GM19043 (cell line): ENCODE results near the gene EIF4E1B.
A peak's percentile ranks its signal among the peaks of the same experiment; 100 is the strongest.

Experiments used
- ATAC-seq: cut with Tn5 transposase; IDR thresholded peaks from one replicate; pipeline ENCODE4 v1.9.1; 2021; ENCODE audit warnings: low read depth; ENCODE audit not compliant: unreplicated experiment

The EIF4E1B gene

DNA sequence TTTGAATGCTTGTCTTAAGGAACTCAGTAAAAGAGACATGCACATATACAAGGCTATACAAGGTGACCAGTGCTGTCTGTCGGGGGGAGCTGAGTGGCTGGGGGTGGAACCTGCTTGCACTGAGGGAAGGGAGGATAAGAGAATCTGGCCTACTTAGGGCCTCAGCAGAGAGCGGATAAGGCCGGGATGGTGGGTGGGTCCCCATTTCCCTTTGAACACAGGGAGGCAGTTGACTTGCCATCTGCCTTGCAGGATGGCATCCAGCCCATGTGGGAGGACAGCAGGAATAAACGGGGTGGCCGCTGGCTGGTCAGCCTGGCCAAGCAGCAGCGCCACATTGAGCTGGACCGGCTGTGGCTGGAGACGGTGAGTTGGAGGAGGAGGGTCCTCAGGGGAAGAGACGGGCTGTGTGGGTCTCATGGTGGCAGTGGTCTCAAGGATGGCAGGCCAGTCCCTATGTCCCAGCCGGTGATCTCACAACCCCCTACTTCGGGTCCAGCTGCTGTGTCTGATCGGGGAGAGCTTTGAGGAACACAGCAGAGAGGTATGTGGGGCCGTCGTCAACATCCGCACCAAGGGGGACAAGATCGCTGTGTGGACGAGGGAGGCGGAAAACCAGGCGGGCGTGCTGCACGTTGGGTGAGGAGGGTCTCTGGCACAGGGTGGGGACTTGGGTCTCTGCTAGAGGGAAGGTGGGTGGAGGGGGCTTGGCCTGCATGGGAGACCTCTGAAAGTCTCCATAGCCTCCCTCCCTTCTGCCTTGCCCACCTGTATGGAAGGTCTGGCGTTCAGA is 14.6 kb downstream of the EIF4E1B start:
- no peak for ATAC-seq

DNA sequence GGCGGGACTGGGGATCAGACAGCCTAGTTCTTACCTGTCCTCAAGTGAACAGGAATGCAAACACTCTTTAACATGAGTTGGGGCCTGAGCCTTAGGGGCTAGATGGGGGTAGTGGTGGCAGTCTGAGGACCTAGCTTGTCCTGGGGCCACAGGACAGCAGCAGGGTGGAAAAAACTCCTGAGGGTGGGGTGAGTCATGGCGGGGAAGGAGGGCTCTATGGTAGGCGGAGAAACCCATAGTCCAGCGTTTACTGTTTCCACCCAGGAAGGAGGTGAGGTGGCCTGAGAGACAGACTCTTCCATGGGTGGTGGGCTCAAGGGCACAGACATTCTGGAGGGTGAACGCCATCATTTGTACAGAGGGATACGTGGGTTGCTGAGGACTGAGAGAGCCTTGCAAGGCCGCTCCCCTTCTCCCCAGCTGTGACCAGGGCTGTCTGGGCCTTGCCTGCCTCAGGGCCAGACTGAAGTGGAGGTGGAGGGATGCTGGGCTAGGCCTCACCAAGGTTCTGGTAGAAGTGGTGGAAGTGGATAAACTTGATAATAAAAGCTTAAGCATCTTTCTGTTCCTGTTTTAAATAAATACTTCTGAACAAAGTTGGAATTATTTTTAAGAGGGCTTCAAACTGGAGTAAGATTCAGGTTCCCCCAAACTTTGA is 15.7 kb downstream of the EIF4E1B start:
- ATAC-seq = no peak

DNA sequence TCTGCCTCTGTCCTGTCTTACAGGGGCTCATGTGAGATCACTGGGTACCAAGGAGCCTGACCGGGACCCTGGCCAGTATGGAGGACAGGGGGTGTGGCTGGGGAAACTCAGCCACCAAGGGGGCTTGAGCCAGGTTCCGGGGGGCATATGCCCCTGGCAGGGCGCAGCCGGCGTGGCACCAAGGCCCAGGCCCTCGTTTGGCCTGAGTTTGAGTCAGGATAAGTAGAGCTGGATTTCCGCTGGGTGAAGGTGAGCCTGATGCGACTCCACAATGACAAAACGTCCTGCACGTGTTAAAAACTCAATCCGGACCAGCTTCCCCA is 16.2 kb downstream of the EIF4E1B start:
- ATAC-seq = peak; percentile 1

DNA sequence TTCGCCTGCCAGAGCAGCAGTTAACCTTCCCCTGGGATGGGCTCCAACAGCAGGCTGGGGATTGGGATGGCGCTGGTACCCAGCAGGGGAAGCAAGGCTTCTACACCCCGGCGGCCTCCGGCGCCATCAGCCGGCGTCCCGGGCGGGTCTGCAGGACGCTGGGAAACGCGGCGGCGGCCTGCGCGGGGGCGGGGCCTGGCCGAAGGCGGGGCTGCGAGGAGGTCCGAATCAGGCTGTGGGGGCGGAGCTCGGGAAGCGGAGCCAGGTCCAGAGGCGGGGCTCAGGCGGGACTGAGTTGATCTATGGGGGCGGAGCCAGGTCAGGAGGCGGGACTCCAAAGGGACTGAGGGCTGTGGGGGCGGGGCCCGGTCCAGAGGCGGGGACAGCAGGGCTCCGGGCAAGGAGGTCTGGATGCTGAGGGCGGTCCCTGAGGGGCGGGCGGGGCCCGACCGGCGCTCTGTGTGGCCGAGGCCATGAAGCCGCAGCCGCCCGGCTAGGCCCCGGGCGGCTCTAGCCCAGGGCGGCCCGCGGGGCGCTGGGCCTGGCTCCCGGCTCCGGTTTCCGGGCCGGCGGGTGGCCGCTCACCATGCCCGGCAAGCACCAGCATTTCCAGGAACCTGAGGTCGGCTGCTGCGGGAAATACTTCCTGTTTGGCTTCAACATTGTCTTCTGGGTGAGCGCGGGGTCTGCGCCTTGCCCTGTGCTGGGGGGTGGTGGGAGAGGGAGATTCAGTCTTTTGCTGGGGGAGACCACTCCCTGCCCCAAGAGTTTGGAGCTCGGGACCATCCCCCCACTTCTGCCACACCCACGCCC is 16.8 kb downstream of the EIF4E1B start, which contains the start of gene TSPAN17:
TSPAN17 (plus strand) TSS at position 455 of the 813 bp plus-strand sequence; CDS start at position 587, 132 bp downstream.
- peak; percentile 97 for ATAC-seq

DNA sequence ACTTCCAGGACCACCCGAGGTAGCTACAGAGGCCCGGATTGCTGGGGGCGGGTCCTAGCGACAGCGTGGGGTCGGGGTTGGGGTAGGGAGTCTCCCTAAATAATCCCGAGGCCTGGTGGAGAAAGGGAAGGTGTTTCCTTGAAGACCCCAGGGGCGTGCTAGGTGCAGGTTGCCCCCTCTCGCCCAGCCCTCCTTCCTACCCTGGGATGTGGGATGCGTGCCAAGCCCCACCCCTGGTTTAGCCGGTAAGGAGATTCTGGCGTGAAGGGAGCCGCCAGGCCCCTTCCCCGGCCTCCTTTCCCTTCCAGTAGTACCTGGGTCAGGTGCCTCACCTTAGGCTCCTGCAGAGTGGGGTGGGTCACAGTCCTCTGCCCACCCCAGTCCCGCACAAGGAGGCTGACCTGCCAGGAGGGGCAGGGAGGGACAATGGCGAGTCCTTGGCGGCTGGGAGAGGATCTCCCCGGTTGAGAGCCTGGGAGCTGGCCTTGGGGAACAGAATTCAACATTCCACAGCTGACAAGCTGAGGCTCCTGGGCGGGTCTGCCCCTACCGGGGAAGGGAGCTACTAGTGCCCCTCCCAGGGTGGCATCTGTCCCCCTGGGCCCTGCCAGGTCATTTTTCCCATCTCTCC is 17.5 kb downstream of the EIF4E1B start:
- ATAC-seq = no peak

DNA sequence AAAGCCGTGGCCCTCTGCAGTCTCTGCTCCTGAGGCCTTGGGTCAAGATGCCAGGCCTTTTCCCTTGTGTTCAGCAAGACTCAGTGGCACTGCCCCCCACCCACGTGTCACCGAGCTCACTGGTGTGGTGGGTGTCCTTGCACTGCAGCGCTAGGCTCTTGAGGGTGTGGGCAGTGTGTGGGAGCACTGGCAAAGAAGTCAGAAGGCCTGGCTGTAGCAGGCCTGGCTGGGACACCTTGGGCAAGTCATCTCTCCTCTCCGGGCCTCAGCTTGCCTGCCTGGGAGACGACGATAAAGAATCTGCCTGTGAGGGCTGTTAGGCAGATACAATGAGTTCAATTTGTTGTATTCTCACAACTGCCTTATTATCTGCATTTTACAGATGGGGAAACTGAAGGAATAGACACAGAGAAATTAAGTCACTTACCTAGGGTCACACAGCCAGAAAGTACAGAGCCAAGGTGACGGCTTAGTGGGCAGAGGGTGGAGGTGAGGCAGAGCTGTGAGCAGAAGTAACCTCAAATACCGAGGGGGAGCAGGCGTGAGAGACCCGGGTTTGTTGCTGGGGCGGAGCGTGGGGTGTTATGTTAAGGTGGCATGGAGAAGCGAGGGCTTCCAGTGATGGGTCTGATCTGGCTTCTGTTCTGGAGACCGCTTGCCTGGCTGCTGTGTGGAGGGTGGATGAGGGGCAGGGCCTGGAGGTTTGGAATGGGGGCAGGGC is 18.2 kb downstream of the EIF4E1B start:
- no peak for ATAC-seq

DNA sequence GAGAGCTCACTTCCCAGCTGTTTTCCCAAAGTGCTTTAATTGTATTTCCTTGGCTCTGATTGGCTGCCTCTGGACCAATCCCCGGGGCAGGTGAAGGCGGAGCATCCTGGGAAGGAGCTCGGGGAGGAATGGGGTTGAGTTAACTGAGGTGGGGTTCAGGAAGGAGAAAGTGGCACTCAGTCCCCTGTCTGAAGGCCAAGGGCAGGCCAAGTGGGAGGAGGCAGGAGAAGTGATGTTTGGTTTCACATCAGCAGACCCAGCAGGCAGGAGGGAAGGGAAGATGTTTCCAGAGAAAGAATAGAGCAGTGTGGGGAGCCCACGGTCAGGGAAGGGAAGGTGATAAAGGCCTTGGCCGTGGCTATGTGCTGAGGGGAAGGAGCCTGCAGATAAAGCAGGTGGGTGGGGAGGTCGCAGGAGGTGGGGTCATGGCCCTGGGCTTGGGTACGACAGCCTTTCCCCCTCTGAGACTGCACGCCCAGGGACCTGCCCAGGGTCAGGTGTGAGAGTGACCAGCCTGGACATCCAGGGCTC is 19.9 kb downstream of the EIF4E1B start:
- no peak for ATAC-seq

DNA sequence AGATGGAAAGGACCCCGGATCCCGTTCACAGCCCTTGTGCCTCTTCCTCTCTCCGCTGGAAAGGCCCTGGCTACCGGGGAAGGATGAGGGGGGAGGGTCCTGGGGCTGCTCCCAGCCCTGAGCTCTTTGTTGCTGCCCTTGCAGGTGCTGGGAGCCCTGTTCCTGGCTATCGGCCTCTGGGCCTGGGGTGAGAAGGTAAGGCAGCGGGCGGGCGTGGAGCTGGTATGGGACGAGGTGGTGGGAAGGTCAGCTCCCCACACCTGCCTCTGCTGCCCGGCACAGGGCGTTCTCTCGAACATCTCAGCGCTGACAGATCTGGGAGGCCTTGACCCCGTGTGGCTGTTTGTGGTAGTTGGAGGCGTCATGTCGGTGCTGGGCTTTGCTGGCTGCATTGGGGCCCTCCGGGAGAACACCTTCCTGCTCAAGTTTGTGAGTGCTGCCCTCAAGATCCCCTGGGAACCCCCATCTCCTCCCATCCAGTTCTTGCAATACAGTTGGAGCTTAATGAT is 21.1 kb downstream of the EIF4E1B start:
- no peak for ATAC-seq

DNA sequence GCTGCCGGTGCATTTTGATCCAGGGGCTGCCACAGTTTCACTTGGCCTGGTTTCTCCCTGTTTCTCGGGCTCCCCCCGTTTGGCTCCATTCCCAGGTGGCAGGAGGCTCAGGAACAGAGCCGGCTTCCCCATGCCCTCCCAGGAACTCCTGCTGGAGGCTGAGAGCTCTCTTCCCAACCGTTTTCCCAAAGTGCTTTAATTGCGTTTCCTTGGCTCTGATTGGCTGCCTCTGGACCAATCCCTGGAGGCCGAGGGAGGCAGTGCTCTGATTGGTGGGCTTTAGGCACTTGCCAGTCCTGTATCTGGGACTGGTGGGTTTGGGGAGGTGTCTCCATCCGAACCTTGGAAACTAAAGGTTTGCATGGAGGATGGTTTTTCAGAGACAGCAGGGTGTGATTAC is 21.7 kb downstream of the EIF4E1B start:
- ATAC-seq = no peak

DNA sequence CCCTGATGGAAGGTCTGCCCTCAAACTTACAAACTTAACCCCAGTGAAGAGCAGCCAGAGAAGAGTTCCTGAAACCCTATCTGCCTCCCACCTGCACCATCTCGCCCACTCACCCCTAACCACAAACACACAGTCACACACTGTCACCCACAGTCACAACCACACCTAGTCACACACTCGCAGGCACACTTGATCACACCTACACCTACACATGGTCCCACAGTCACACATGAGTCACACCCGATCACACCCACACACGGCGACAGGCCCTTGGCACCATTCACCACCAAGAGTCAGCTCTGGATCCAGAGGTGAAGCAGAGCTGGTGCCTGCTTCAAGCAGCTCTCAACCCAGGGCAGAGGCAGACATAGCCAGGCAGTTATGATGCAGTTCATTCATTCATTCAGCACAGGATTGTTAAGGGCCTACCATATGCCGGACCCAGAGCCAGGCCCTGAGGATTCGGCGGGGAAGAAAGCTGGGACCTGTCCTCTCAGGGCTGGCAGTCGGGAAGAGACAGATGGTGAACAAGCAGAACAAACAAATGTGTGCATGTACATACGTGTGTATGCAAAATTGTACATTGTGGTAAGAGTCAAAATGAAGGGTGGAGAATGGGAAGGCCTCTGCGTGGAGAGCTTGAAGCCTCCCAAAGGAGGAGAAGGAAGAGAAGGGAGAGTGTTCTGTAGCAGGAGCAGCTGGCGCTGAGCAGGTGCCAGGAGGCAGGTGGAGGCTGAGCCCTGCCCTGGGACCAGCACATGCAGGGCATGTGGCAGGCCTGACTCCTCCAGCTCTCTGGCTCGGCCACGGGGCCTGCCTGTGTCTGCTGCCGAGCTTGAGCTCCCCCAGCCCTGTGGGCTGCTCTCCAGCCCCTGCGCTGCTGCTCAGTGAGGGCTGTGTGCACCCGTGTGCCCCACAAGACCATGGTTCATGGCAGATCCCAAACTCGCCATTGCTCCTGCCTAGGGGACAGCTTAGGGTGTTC is 23.2 kb downstream of the EIF4E1B start:
- ATAC-seq = no peak

DNA sequence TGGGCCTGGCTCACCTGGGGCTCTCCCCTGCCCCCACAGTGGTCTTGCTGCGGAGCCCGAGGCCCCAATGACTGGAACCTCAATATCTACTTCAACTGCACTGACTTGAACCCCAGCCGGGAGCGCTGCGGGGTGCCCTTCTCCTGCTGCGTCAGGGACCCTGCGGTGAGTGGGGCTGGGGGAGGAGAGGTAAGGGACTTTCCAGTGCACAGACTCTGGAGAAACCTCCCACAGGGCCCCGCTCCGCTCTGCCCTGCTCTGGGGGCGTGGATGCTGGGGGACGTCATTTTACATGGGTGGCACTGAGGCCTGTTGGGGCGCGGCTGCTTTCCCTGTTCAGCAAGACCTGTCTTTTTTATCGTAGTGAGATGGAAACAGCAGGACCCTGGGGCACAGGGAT is 24.4 kb downstream of the EIF4E1B start:
- ATAC-seq = no peak

DNA sequence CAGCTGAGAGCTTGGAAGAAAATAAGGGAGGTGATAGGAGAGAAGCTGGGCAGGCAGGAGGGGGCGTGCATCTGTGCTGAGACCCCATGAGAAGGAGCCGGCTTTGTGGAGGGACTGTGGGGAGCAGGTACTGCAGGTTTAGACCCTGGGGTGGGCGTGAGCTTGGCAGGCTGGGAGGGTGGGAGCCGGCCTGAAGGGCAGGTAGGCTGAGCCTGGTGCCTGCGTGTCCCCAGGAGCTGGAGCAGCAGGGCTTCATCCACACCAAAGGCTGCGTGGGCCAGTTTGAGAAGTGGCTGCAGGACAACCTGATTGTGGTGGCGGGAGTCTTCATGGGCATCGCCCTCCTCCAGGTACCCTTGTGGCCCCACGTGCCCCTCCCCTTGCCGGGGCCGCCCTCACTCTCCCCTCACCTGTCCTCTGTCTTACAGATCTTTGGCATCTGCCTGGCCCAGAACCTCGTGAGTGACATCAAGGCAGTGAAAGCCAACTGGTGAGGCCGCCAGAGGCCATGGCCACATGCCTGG is 26.1 kb downstream of the EIF4E1B start:
- no peak for ATAC-seq

DNA sequence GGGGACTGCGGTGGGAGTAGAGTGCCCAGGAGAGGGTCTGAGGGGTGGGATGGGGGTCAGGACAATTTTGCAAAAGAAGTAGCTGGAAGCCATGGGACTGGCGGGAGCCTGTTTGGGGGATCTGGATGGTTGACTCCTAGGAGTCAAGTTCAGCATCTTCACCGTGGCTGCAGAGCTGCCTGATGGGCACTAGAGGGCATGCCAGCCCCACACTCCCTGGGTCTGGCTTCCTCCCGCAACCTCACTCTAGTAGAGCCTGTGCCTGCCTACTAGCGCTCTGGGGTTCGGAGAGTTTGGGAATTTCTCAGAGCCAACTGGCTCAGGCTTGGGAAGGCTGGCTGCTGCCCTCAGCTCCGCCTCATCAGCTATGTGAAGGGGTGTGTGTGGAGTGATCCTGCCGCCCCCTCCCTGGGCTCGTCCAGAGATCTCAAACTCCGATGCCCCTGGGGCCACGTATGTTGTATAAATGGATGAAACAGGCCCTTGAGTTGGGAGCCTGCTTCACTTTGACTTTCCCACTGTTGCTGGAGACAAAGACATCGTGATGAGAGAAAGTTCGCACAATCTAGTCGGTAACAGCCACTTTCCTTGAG is 27.6 kb downstream of the EIF4E1B start:
- no peak for ATAC-seq

DNA sequence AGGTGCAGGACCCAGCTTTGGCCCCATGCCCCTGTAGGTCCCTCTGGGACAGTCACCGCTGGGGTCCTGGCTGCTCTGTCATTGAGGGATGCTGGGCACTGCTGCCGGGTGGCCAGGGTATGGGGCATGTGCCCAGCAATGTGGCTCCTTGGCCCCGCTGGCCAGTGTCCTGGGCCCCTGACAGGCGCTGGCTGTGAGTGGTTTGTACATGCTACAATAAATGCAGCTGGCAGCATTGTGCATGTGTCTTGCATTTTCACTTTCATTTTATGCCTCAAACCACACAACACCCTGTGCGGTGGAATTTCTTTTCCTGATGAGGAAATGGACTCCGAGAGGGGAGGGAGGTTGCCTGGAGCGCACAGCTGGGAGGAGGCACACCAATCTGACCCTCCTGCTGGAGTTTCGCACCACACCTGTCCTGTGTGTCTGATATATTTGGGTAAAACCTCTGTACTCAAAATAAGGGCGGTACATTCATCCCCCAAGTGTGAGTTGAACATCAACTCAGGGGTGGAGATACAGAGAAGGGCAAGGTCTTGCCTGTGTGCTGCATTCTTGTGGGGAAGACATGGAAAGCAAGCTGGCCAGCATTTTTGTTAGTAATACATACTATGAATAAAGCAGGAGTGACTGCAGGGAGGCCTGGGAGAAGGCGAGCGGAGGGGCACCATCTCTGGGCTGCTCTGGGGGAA is 28.5 kb downstream of the EIF4E1B start:
- ATAC-seq = no peak

DNA sequence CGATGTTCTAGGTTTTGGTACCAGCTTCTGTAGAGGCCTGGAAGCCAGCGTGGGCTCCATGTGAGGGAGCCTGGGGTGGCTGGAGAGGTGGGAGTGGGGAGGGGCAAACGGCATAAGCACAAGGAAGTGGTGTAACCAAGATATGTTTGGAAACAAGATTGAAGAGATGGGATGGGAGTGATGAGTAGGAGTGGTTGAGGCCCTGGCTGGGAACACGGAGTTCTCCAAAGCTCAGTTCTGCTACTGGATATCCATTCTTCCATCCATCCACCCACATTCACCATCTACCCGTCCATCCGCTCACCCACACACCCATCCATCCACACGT is 29.0 kb downstream of the EIF4E1B start:
- ATAC-seq = no peak

DNA sequence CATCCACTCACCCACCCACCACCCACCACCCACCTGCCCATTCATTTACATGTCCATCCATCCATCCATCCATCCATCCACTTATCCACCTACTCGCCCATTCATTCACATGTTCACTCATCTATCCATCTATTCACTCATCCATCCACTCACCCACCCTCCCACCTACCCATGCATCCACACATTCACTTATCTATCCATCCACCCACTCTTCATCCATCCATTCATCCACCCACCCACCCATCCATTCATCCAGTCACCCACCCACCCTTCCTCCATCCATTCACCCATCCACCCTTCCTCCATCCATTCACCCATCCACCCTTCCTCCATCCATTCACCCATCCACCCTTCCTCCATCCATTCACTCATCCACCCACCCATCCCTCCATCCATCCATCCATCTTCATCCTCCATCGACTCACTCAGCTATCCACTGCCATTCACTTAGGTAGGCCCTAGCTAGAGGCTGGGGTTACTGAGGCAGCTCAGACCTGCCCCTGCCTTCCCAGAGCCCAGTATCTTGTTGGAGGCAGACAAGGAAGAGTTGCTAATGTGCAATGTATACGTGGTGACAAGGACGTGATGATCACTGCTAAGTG is 29.5 kb downstream of the EIF4E1B start:
- ATAC-seq = no peak

DNA sequence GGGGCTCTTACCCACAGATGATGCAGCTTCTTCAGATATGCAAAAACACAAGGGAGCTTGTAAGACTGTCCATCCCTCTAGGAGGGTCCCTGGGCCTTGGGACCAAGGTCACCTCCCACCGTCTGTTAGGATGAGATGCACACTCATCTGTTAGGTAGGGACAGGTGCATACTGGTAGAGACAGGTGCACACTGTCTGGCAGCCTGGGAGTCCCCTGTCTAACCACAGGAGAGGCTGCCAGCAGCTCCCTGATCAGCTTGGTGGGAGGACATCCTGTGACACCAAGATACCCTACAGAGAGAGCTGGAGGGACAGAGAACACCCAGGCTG is 30.0 kb downstream of the EIF4E1B start:
- ATAC-seq = peak; percentile 9
